K562 (cell line): ENCODE data around the gene PPIL1. TPM values are rescaled to one million over a fixed set of nuclear protein-coding genes. Genes with fewer than 3 reads are reported as not detected.
A peak's percentile ranks its signal among the peaks of the same experiment; 100 is the strongest.

Experiments used
- CEBPG ChIP-seq, 3 experiments: fragments of 200-800 bp in 1 of 3; sonication (Bioruptor generic) in 1 of 3; sonication (generic) in 1 of 3; formaldehyde crosslinking in 1 of 3; IDR thresholded peaks in 2 of 3; conservative IDR thresholded peaks in 1 of 3; 2 replicates each; pipeline versions ENCODE4 v1.6.1 to v1.8.0; 2016 to 2022; ENCODE audit warnings: missing compliant biosample characterization in 2 of 3, missing genetic modification characterization in 2 of 3, mild to moderate bottlenecking in 1 of 3, missing genetic modification reagents in 1 of 3
- CGGBP1 ChIP-seq: fragments of 250-450 bp; sonication (Bioruptor Pico); IDR thresholded peaks from 2 replicates; pipeline ENCODE4 v1.9.0; 2021; ENCODE audit warnings: mild to moderate bottlenecking
- DNMT1 ChIP-seq: fragments of 450-650 bp; IDR thresholded peaks from 2 replicates; pipeline ENCODE4 v1.6.1; 2016; ENCODE audit warnings: antibody characterized with exemption, mild to moderate bottlenecking
- FIP1L1 ChIP-seq: fragments of 200-400 bp; formaldehyde crosslinking; IDR thresholded peaks from 2 replicates; pipeline ENCODE4 v1.6.1; 2018; ENCODE audit warnings: mild to moderate bottlenecking, low read depth, low read length; ENCODE audit not compliant: poor library complexity, severe bottlenecking
- HDAC3 ChIP-seq: fragments of 450-650 bp; IDR thresholded peaks from 2 replicates; pipeline ENCODE4 v1.6.1; 2018; ENCODE audit warnings: borderline replicate concordance, mild to moderate bottlenecking, moderate library complexity; ENCODE audit not compliant: partially characterized antibody
- KHSRP ChIP-seq: fragments of 450-650 bp; IDR thresholded peaks from 2 replicates; pipeline ENCODE4 v1.6.1; 2017
- L3MBTL2 ChIP-seq: fragments of 450-650 bp; IDR thresholded peaks from 2 replicates; pipeline ENCODE4 v1.6.1; 2016; ENCODE audit warnings: mild to moderate bottlenecking, moderate library complexity
- MXI1 ChIP-seq: IDR thresholded peaks from 2 replicates; pipeline ENCODE4 v1.6.1; 2011; ENCODE audit warnings: low read depth, mild to moderate bottlenecking, improper control_type of control experiment, low read length
- NCOA6 ChIP-seq: fragments of 450-650 bp; IDR thresholded peaks from 2 replicates; pipeline ENCODE4 v1.6.1; 2017; ENCODE audit warnings: mild to moderate bottlenecking
- NFATC3 ChIP-seq: fragments of 450-650 bp; IDR thresholded peaks from 2 replicates; pipeline ENCODE4 v1.6.1; 2017; ENCODE audit warnings: mild to moderate bottlenecking
- NFIC ChIP-seq: fragments of 450-650 bp; IDR thresholded peaks from 2 replicates; pipeline ENCODE4 v1.6.1; 2017; ENCODE audit warnings: mild to moderate bottlenecking, inconsistent platforms
- PHB2 ChIP-seq: fragments of 450-650 bp; IDR thresholded peaks from 2 replicates; pipeline ENCODE4 v1.6.1; 2017; ENCODE audit warnings: low read depth
- POLR2AphosphoS5 ChIP-seq: IDR thresholded peaks from 2 replicates; pipeline ENCODE4 v1.6.1; 2011; ENCODE audit warnings: mild to moderate bottlenecking, low read depth, low read length, moderate library complexity; ENCODE audit not compliant: control insufficient read depth, insufficient read depth
- POLR2B ChIP-seq: fragments of 450-650 bp; IDR thresholded peaks from 2 replicates; pipeline ENCODE4 v1.6.1; 2018; ENCODE audit warnings: low read depth; ENCODE audit not compliant: partially characterized antibody
- RBFOX2 ChIP-seq: fragments of 200-400 bp; formaldehyde crosslinking; IDR thresholded peaks from 2 replicates; pipeline ENCODE4 v1.6.1; 2017; ENCODE audit warnings: low read depth, mild to moderate bottlenecking, low read length, moderate library complexity
- SREBF1 ChIP-seq: fragments of 150-350 bp; IDR thresholded peaks from 2 replicates; pipeline ENCODE4 v1.6.1; 2014; ENCODE audit warnings: antibody characterized with exemption, low read depth, low read length, borderline replicate concordance
- TSHZ1 ChIP-seq: fragments of 250-450 bp; sonication (Bioruptor Pico); IDR thresholded peaks from 2 replicates; pipeline ENCODE4 v1.4.0; 2020; ENCODE audit warnings: mild to moderate bottlenecking, moderate library complexity
- U2AF1 ChIP-seq: fragments of 200-400 bp; formaldehyde crosslinking; optimal IDR thresholded peaks from 2 replicates; pipeline ENCODE3; 2017; ENCODE audit warnings: mild to moderate bottlenecking, low read depth, low read length, moderate library complexity
- ZBTB49 ChIP-seq: sonication (generic); formaldehyde crosslinking; IDR thresholded peaks from 2 replicates; pipeline ENCODE4 v1.8.0; 2022; ENCODE audit warnings: missing genetic modification reagents, mild to moderate bottlenecking, borderline replicate concordance
- ZNF134 ChIP-seq: fragments of 250-450 bp; sonication (Bioruptor Pico); conservative IDR thresholded peaks from 2 replicates; pipeline ENCODE4 v1.4.0; 2020
- ZNF232 ChIP-seq: sonication (generic); formaldehyde crosslinking; IDR thresholded peaks from 2 replicates; pipeline ENCODE4 v1.8.0; 2022; ENCODE audit warnings: mild to moderate bottlenecking, missing genetic modification reagents
- polyA plus RNA-seq, 8 experiments: library from polyadenylated mRNA; depleted of rRNA in 4 of 8; stranded (reverse) in 5 of 8; unstranded in 3 of 8; fragments of >200 nt; fragmentation: Nextera tagmentation in 2 of 8; fragmentation: Illumina TruSeq in 1 of 8; extraction: Ambion mirVana in 2 of 8; extraction: Trizol in 1 of 8; gene quantifications; 2 replicates each; pipeline versions ENCODE4 v1.2.1 to v1.2.3, GENCODE V29; 2011 to 2014; ENCODE audit warnings: inconsistent platforms in 1 of 8, missing spikeins in 1 of 8
- total RNA-seq, 7 experiments: library from RNA; depleted of rRNA in 6 of 7; stranded (reverse); fragments of >200 nt in 6 of 7; fragmentation: Illumina TruSeq in 2 of 7; extraction: Trizol in 2 of 7; gene quantifications; 2 replicates each; pipeline versions ENCODE4 v1.2.1 to v1.2.3, GENCODE V29; 2011 to 2021; ENCODE audit warnings: low replicate concordance in 1 of 7

Gene PPIL1
- total and polyA plus RNA-seq, 9 of the 15 experiments (the other 6 are each of a cell fraction or from before 2014, with no cell fraction given): 65.8 to 205 (median 130) TPM

GRCh38 chr6:36884610-36885009 lies 10.0 kb upstream of the PPIL1 start (continued):
- TF ChIP-seq ZNF232 (CRISPR knock-in tag) (no peak), RBFOX2 (no peak), U2AF1 (no peak), POLR2B (no peak), NCOA6 (no peak), SREBF1 (no peak), FIP1L1 (no peak), KHSRP (no peak), ZNF134 (CRISPR knock-in tag) (peak; percentile 71; the same call in 1 of the 2 replicates), MXI1 (no peak), PHB2 (no peak), CGGBP1 (CRISPR knock-in tag) (no peak), DNMT1 (no peak), NFIC (no peak), TSHZ1 (CRISPR knock-in tag) (peak; percentile 92), NFATC3 (no peak), CEBPG (CRISPR knock-in tag; IDR thresholded peaks at IDR 0.05) (no peak), CEBPG (tag; conservative IDR thresholded peaks at IDR 0.05 in 1 of 2, IDR thresholded peaks at IDR 0.05 in 1 of 2) (no peak), POLR2AphosphoS5 (no peak), HDAC3 (no peak), ZBTB49 (no peak), L3MBTL2 (no peak)
